Measurements from ENCODE around the gene GRIFIN.
"Not testable (repeated sequence)": the region's sequence is repeated elsewhere in the genome, so short reads cannot be mapped to it uniquely, and the experiment has no call there.

GRIFIN gene

GRCh38 chr7:2470204-2471021 is 5.8 kb downstream of the GRIFIN start:
- peaks cover 4% of the 10 kb centered on the region for H3K4me1 ChIP-seq (ENCODE audit: low read depth, poor library complexity, severe bottlenecking)
- no peak for TF ChIP-seq CTCF (conservative IDR thresholded peaks at IDR 0.05; ENCODE audit: low read depth, low read length)

GRCh38 chr7:2469460-2470203 is 6.6 kb downstream of the GRIFIN start:
- H3K4me3 ChIP-seq (IDR thresholded peaks at IDR 0.05; ENCODE audit: insufficient read depth, low read depth, low read length); H3K36me3 ChIP-seq (ENCODE audit: insufficient read depth); H3K9ac ChIP-seq; H3K4me2 ChIP-seq; H4K20me1 ChIP-seq (ENCODE audit: insufficient read depth); H3K4me1 ChIP-seq (ENCODE audit: low read depth, poor library complexity, severe bottlenecking); H3K27ac ChIP-seq; H3K79me2 ChIP-seq (ENCODE audit: insufficient read depth, low read depth); H2AFZ ChIP-seq (ENCODE audit: low read depth): not testable (repeated sequence)
- peaks cover 26% of the 10 kb centered on the region for H3K27me3 ChIP-seq (ENCODE audit: insufficient read depth, low read depth)

More at GRCh38 chr7:2470204-2471021, 5.8 kb downstream of the GRIFIN start:
- H3K36me3 ChIP-seq (ENCODE audit: insufficient read depth) = no peaks in the 10 kb centered on the region
- peaks cover 32% of the 10 kb centered on the region for H3K27me3 ChIP-seq (ENCODE audit: insufficient read depth, low read depth)
- H2AFZ ChIP-seq (ENCODE audit: low read depth) = no peak overlapping the region
- no peak overlapping the region for H3K4me3 ChIP-seq (IDR thresholded peaks at IDR 0.05; ENCODE audit: insufficient read depth, low read depth, low read length)
- H4K20me1 ChIP-seq (ENCODE audit: insufficient read depth) = no peaks in the 10 kb centered on the region
- H3K79me2 ChIP-seq (ENCODE audit: insufficient read depth, low read depth) = no peaks in the 10 kb centered on the region
- H3K9ac ChIP-seq = no peak overlapping the region
- H3K4me2 ChIP-seq = no peak overlapping the region
- H3K27ac ChIP-seq = no peak overlapping the region

GRCh38 chr7:2468227-2468626 is 8.0 kb downstream of the GRIFIN start:
- Histone ChIP-seq H2AFZ (ENCODE audit: low read depth) (no peak overlapping the region), H3K9ac (no peak overlapping the region), H3K4me3 (IDR thresholded peaks at IDR 0.05; ENCODE audit: insufficient read depth, low read depth, low read length) (no peak overlapping the region)

GRCh38 chr7:2466675-2467074 is 9.5 kb downstream of the GRIFIN start:
- peaks cover 4% of the 10 kb centered on the region for H3K4me1 ChIP-seq (ENCODE audit: low read depth, poor library complexity, severe bottlenecking)
- no peak overlapping the region for H3K27ac ChIP-seq
- no peak overlapping the region for H3K4me3 ChIP-seq (IDR thresholded peaks at IDR 0.05; ENCODE audit: insufficient read depth, low read depth, low read length)
- peaks cover 14% of the 10 kb centered on the region for H3K27me3 ChIP-seq (ENCODE audit: insufficient read depth, low read depth)
- H4K20me1 ChIP-seq (ENCODE audit: insufficient read depth) = no peaks in the 10 kb centered on the region
- H2AFZ ChIP-seq (ENCODE audit: low read depth) = no peak overlapping the region
- no peak overlapping the region for H3K4me2 ChIP-seq
- no peak overlapping the region for H3K9ac ChIP-seq
- TF ChIP-seq CTCF (conservative IDR thresholded peaks at IDR 0.05; ENCODE audit: low read depth, low read length) = no peak
- H3K36me3 ChIP-seq (ENCODE audit: insufficient read depth) = no peaks in the 10 kb centered on the region
- no peaks in the 10 kb centered on the region for H3K79me2 ChIP-seq (ENCODE audit: insufficient read depth, low read depth)

More at GRCh38 chr7:2468227-2468626, 8.0 kb downstream of the GRIFIN start:
- H3K36me3 ChIP-seq (ENCODE audit: insufficient read depth) = no peaks in the 10 kb centered on the region
- peaks cover 4% of the 10 kb centered on the region for H3K4me1 ChIP-seq (ENCODE audit: low read depth, poor library complexity, severe bottlenecking)
- TF ChIP-seq CTCF (conservative IDR thresholded peaks at IDR 0.05; ENCODE audit: low read depth, low read length) = no peak
- no peaks in the 10 kb centered on the region for H4K20me1 ChIP-seq (ENCODE audit: insufficient read depth)
- H3K4me2 ChIP-seq = no peak overlapping the region
- H3K79me2 ChIP-seq (ENCODE audit: insufficient read depth, low read depth) = no peaks in the 10 kb centered on the region
- H3K27me3 ChIP-seq (ENCODE audit: insufficient read depth, low read depth) = peaks cover 22% of the 10 kb centered on the region
- H3K27ac ChIP-seq = no peak overlapping the region
